GM12878 (cell line): Measurements from ENCODE around the gene DDR2. TPM values are rescaled to one million over a fixed set of nuclear protein-coding genes. Genes with fewer than 3 reads are reported as not detected.
A peak's percentile ranks its signal among the peaks of the same experiment; 100 is the strongest.

Experiments
- ATAC-seq: fragments of 200-7000 bp; cut with Tn5 transposase; 3 replicates; pipeline ENCODE4 v1.9.1; 2020; ENCODE audit warnings: mild to moderate bottlenecking, moderate library complexity
- BruUV-seq: library from RNA; stranded (reverse); fragments of 400-500 nt; replicated peaks from 2 replicates; lab custom pipeline; 2021; lab: Mats Ljungman, UMichigan
- CTCF ChIA-PET: fragments of 300-600 bp; sonication (Branson Sonifier 250); formaldehyde crosslinking; extraction: SDS; loops from one replicate; lab custom pipeline; 2021; ENCODE audit warnings: inconsistent platforms; lab: Yijun Ruan, JAX
- POLR2A ChIA-PET: fragments of 350-600 bp; formaldehyde crosslinking; extraction: SDS; loops from one replicate; lab custom pipeline; 2021; ENCODE audit warnings: inconsistent platforms; lab: Charles Lee
- RAD21 ChIA-PET: fragments of 300-600 bp; sonication (Branson Sonifier 250); formaldehyde crosslinking; loops from one replicate; lab custom pipeline; 2023; ENCODE audit warnings: antibody characterized with exemption; ENCODE audit not compliant: unreplicated experiment; lab: Charles Lee
- SMC1A ChIA-PET: fragments of 300-600 bp; sonication (Branson Sonifier 250); formaldehyde crosslinking; loops from one replicate; lab custom pipeline; 2023; ENCODE audit not compliant: unreplicated experiment, uncharacterized antibody; lab: Charles Lee
- DNase-seq: peaks from one replicate; pipeline ENCODE4 v3.0.0-alpha.2; 2011; ENCODE audit warnings: low read depth, low spot score
- FAIRE-seq: peaks from 3 replicates; lab custom pipeline; 2011; peaks lifted over from hg19 to GRCh38; lab: Jason Lieb, UNC
- H2AFZ ChIP-seq: 2 replicates; pipeline ENCODE4 v1.6.0; 2011; ENCODE audit warnings: low read depth, low read length, control low read depth; ENCODE audit not compliant: control insufficient read depth
- H3K27ac ChIP-seq: 2 replicates; pipeline ENCODE4 v1.5.1; 2011; ENCODE audit warnings: control low read depth; ENCODE audit not compliant: control insufficient read depth, insufficient read depth
- H3K27me3 ChIP-seq, 2 experiments: replicated peaks in 1 of 2; 2 replicates each; pipeline versions ENCODE4 v1.6.0 to v1.6.1; 2011; ENCODE audit warnings: low read length in 1 of 2; ENCODE audit not compliant: control insufficient read depth in 2 of 2, insufficient read depth in 2 of 2
- H3K36me3 ChIP-seq, 2 experiments: 2 replicates each; pipeline ENCODE4 v1.5.1; 2011; ENCODE audit warnings: low read length in 1 of 2; ENCODE audit not compliant: control insufficient read depth in 2 of 2, insufficient read depth in 2 of 2
- H3K4me1 ChIP-seq: 2 replicates; pipeline ENCODE4 v1.6.1; 2011; ENCODE audit warnings: mild to moderate bottlenecking, low read length, moderate library complexity, mixed read lengths; ENCODE audit not compliant: control insufficient read depth, insufficient read depth
- H3K4me2 ChIP-seq: 2 replicates; pipeline ENCODE4 v1.6.0; 2011; ENCODE audit warnings: control low read depth; ENCODE audit not compliant: control insufficient read depth, insufficient read depth
- H3K4me3 ChIP-seq: fragments of 200-600 bp; sonication (generic); 2 replicates; pipeline ENCODE4 v1.5.1; 2016
- H3K79me2 ChIP-seq: 2 replicates; pipeline ENCODE4 v1.6.0; 2011; ENCODE audit warnings: low read length; ENCODE audit not compliant: control insufficient read depth, insufficient read depth
- H3K9ac ChIP-seq: 2 replicates; pipeline ENCODE4 v1.8.0; 2011; ENCODE audit warnings: low read length, control low read depth, mixed read lengths; ENCODE audit not compliant: control insufficient read depth, insufficient read depth
- H3K9me3 ChIP-seq: replicated peaks from 3 replicates; pipeline ENCODE4 v1.5.1; 2011; ENCODE audit warnings: mild to moderate bottlenecking, low read length; ENCODE audit not compliant: control insufficient read depth, insufficient read depth
- H4K20me1 ChIP-seq: 2 replicates; pipeline ENCODE4 v1.6.0; 2011; ENCODE audit not compliant: control insufficient read depth, insufficient read depth
- ATF7 ChIP-seq: fragments of 450-650 bp; IDR thresholded peaks from 2 replicates; pipeline ENCODE4 v1.6.1; 2016; ENCODE audit warnings: low read depth, mild to moderate bottlenecking
- E2F4 ChIP-seq: IDR thresholded peaks from 2 replicates; pipeline ENCODE4 v1.6.1; 2012; ENCODE audit warnings: low read depth, low read length, improper control_type of control experiment
- EGR1 ChIP-seq, 2 experiments: IDR thresholded peaks; 1 replicate in 1 of 2; 2 replicates in 1 of 2; pipeline ENCODE4 v1.6.1; 2011 to 2012; ENCODE audit warnings: low read depth in 2 of 2, low read length in 2 of 2, borderline replicate concordance in 1 of 2, mild to moderate bottlenecking in 1 of 2, moderate library complexity in 1 of 2
- ETV6 ChIP-seq, 2 experiments: fragments of 450-650 bp in 1 of 2; IDR thresholded peaks in 1 of 2; conservative IDR thresholded peaks in 1 of 2; 2 replicates each; pipeline ENCODE4 v1.6.1; 2014; ENCODE audit warnings: antibody characterized with exemption in 1 of 2, borderline replicate concordance in 1 of 2, low read depth in 1 of 2, mild to moderate bottlenecking in 1 of 2, moderate library complexity in 1 of 2
- EZH2 ChIP-seq: IDR thresholded peaks from 2 replicates; pipeline ENCODE4 v1.6.1; 2012; ENCODE audit warnings: low read depth, mild to moderate bottlenecking, control low read depth, inconsistent platforms, low read length, borderline replicate concordance; ENCODE audit not compliant: control insufficient read depth
- FOS ChIP-seq: IDR thresholded peaks from 3 replicates; pipeline ENCODE4 v1.6.1; 2011; ENCODE audit warnings: borderline replicate concordance; ENCODE audit not compliant: insufficient read length; ENCODE audit errors: extremely low read depth
- HDGF ChIP-seq: fragments of 450-650 bp; IDR thresholded peaks from 2 replicates; pipeline ENCODE4 v1.6.1; 2016; ENCODE audit warnings: antibody characterized with exemption
- NFXL1 ChIP-seq: fragments of 450-650 bp; IDR thresholded peaks from 2 replicates; pipeline ENCODE4 v1.6.1; 2017; ENCODE audit warnings: antibody characterized with exemption, mild to moderate bottlenecking, borderline replicate concordance
- POLR2AphosphoS2 ChIP-seq: IDR thresholded peaks from 2 replicates; pipeline ENCODE4 v1.6.1; 2011; ENCODE audit warnings: low read depth, mild to moderate bottlenecking, low read length, improper control_type of control experiment, moderate library complexity
- SMAD1 ChIP-seq: fragments of 450-650 bp; IDR thresholded peaks from 2 replicates; pipeline ENCODE4 v1.6.1; 2018; ENCODE audit warnings: mild to moderate bottlenecking, low read depth; ENCODE audit not compliant: partially characterized antibody
- STAT3 ChIP-seq: IDR thresholded peaks from 2 replicates; pipeline ENCODE4 v1.6.1; 2011; ENCODE audit warnings: low read depth, low read length, improper control_type of control experiment
- WRNIP1 ChIP-seq: IDR thresholded peaks from 2 replicates; pipeline ENCODE4 v1.6.1; 2011; ENCODE audit warnings: low read depth, low read length, improper control_type of control experiment, borderline replicate concordance
- ZNF24 ChIP-seq: fragments of 450-650 bp; IDR thresholded peaks from 2 replicates; pipeline ENCODE4 v1.6.1; 2017; ENCODE audit warnings: antibody characterized with exemption, mild to moderate bottlenecking
- WGBS: methylation state at CpG from one replicate; pipeline ENCODE4 v1.1.6; 2016; ENCODE audit warnings: low lambda C conversion rate; ENCODE audit not compliant: insufficient replicate concordance, insufficient coverage; ENCODE audit errors: missing lambda C conversion rate; 5-methylcytosine and 5-hydroxymethylcytosine counted together
- in situ Hi-C: fragments of 300-500 bp; cut with MboI; formaldehyde crosslinking; loops from 9 replicates; pipeline ENCODE4 v1.14.3; 2018; ENCODE audit warnings: mixed read lengths
- intact Hi-C: fragments of 100-400 bp; cut with micrococcal nuclease; formaldehyde crosslinking; loops from one replicate; pipeline ENCODE4 v1.14.2; 2022; ENCODE audit not compliant: unreplicated experiment
- polyA plus RNA-seq, 11 experiments: library from polyadenylated mRNA; depleted of rRNA in 4 of 11; unstranded in 6 of 11; stranded (reverse) in 5 of 11; fragments of >200 nt; fragmentation: Nextera tagmentation in 4 of 11; fragmentation: Illumina TruSeq in 1 of 11; extraction: Ambion mirVana in 4 of 11; extraction: Trizol in 1 of 11; gene quantifications; 1 replicate in 1 of 11; 2 replicates in 10 of 11; pipeline versions ENCODE4 v1.2.1 to v1.2.3, GENCODE V29; 2011 to 2016; ENCODE audit warnings: inconsistent platforms in 2 of 11, missing spikeins in 2 of 11, low read depth in 1 of 11
- total RNA-seq, 4 experiments: library from RNA; depleted of rRNA in 3 of 4; stranded (reverse); fragments of >200 nt in 3 of 4; fragmentation: Illumina TruSeq in 1 of 4; extraction: Trizol in 1 of 4; gene quantifications; 2 replicates each; pipeline versions ENCODE4 v1.2.1 to v1.2.3, GENCODE V29; 2013 to 2021
- TF ChIP-seq, protein P1 (sequence below): fragments of 450-650 bp; IDR thresholded peaks from 2 replicates; pipeline ENCODE4 v1.6.1; 2017; ENCODE audit warnings: borderline replicate concordance

Gene DDR2
- total and polyA plus RNA-seq, 10 of the 15 experiments (the other 5 are each of a cell fraction or from before 2014, with no cell fraction given), result 1.9 to 8.8 (median 5.5) TPM

GRCh38 chr1:162674034-162674608 lies 41.9 kb downstream of the DDR2 start:
- SMC1A ChIA-PET, result interaction anchor here (0.6 kb wide), 1 partner anchor 12 kb away, joined by 3 read pairs; no protein-coding TSS in a partner anchor
- no peak for FAIRE-seq
- Histone ChIP-seq H3K36me3 (no peaks in the 10 kb centered on the region), H3K4me3 (no peak overlapping the region), H3K79me2 (no peaks in the 10 kb centered on the region), H3K27me3 (no peaks in the 10 kb centered on the region), H3K4me2 (no peak overlapping the region), H2AFZ (no peak overlapping the region), H3K9me3 (no peaks in the 10 kb centered on the region), H3K27ac (no peak overlapping the region), H3K9ac (no peak overlapping the region), H4K20me1 (no peaks in the 10 kb centered on the region), H3K4me1 (no peaks in the 10 kb centered on the region)
- DNase-seq, result no peak
- POLR2A ChIA-PET, result no interaction called here
- BruUV-seq, result no TSS peak
- RAD21 ChIA-PET, result interaction anchor here (0.6 kb wide), 1 partner anchor 42 kb away, joined by 3 read pairs; the partner anchor contains the start of gene DDR2
- TF ChIP-seq ZNF24, result 0 out of 2 replicates have a peak, but pooled peaks have one; percentile 41
- TF ChIP-seq STAT3, result no peak
- CTCF ChIA-PET, result interaction anchor here (0.5 to 1.4 kb wide), 3 partner anchors 12 to 67 kb away, joined by 3 read pairs; no protein-coding TSS in a partner anchor
- intact Hi-C loops (no loop called here), in situ Hi-C loops (no loop called here)
- 50% methylated on average over 2 of the region's 2 CpGs for WGBS
- ATAC-seq, result no peak

GRCh38 chr1:162676087-162676486 lies 43.8 kb downstream of the DDR2 start:
- no peak overlapping the region for H2AFZ ChIP-seq
- ATAC-seq, result no peak
- H3K27me3 ChIP-seq, result no peaks in the 10 kb centered on the region
- no peak overlapping the region for H3K9ac ChIP-seq
- ChIA-PET RAD21 (interaction anchor here (0.9 to 3.2 kb wide), 4 partner anchors 14 to 315 kb away, joined by 3 to 13 read pairs (median 3); no protein-coding TSS in a partner anchor), CTCF (interaction anchor here (0.6 to 3.8 kb wide), 5 partner anchors 10 to 1547 kb away, joined by 3 to 20 read pairs (median 4); no protein-coding TSS in a partner anchor), POLR2A (no interaction called here), SMC1A (interaction anchor here (0.6 to 11.2 kb wide), 7 partner anchors 9 to 62 kb away, joined by 3 to 80 read pairs (median 5); partner anchors contain the start of gene DDR2)
- no peak for DNase-seq
- no TSS peak for BruUV-seq
- WGBS, result 50% methylated on average over 2 of the region's 2 CpGs
- no peak for FAIRE-seq
- H3K4me1 ChIP-seq, result no peaks in the 10 kb centered on the region
- no peaks in the 10 kb centered on the region; the same call in 1 of the 3 replicates for H3K9me3 ChIP-seq
- intact Hi-C loops, result no loop called here
- H3K79me2 ChIP-seq, result no peaks in the 10 kb centered on the region
- H4K20me1 ChIP-seq, result no peaks in the 10 kb centered on the region
- H3K27ac ChIP-seq, result no peak overlapping the region
- H3K4me3 ChIP-seq, result no peak overlapping the region
- in situ Hi-C loops, result no loop called here
- H3K4me2 ChIP-seq, result no peak overlapping the region
- no peaks in the 10 kb centered on the region for H3K36me3 ChIP-seq
- TF ChIP-seq ETV6 (conservative IDR thresholded peaks at IDR 0.05 in 1 of 2, IDR thresholded peaks at IDR 0.05 in 1 of 2; ENCODE audit: borderline replicate concordance in 1 of 2, low read depth in 1 of 2) (no peak), ATF7 (no peak), WRNIP1 (no peak), E2F4 (no peak), EZH2 (no peak), SMAD1 (no peak), POLR2AphosphoS2 (no peak), NFXL1 (no peak), FOS (no peak), HDGF (no peak), EGR1 (IDR thresholded peaks at IDR 0.05; ENCODE audit: borderline replicate concordance in 1 of 2, low read depth in 2 of 2, low read length in 2 of 2) (no peak)
- TF ChIP-seq, protein P1, sequence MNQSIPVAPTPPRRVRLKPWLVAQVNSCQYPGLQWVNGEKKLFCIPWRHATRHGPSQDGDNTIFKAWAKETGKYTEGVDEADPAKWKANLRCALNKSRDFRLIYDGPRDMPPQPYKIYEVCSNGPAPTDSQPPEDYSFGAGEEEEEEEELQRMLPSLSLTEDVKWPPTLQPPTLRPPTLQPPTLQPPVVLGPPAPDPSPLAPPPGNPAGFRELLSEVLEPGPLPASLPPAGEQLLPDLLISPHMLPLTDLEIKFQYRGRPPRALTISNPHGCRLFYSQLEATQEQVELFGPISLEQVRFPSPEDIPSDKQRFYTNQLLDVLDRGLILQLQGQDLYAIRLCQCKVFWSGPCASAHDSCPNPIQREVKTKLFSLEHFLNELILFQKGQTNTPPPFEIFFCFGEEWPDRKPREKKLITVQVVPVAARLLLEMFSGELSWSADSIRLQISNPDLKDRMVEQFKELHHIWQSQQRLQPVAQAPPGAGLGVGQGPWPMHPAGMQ, result no peak
